Measurements from ENCODE around the gene ANKRD37.
"Not testable (repeated sequence)": the region's sequence is repeated elsewhere in the genome, so short reads cannot be mapped to it uniquely, and the experiment has no call there.

ANKRD37 gene, protein sequence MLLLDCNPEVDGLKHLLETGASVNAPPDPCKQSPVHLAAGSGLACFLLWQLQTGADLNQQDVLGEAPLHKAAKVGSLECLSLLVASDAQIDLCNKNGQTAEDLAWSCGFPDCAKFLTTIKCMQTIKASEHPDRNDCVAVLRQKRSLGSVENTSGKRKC

DNA sequence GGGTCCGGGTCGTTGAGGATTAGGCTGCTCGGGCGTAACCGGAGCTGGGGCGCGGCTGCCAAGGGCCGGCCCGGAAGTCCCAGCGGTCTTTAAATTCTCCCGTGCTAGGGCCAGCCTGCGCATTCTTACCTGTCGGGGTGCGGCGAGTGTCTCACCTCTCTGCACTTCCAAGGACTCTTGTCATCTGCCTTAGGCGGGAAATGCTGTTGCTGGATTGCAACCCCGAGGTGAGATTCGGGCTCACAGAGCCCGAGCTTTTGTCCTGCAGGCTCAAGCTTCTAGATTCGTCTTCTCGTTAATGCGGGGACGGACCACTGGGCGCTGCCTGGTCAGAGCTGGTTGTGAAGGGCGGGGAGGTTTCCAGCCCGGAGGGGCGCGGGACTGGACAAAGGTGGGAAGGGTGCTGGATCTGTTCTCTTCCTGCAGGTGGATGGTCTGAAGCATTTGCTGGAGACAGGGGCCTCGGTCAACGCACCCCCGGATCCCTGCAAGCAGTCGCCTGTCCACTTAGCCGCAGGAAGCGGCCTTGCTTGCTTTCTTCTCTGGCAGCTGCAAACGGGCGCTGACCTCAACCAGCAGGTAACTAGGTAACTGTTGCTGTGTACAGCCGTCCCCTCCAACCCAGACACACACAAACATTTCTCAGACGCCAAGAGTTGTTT is at the start of gene ANKRD37:
Gene ANKRD37, plus strand, starts transcription at position 118 of the 662 bp plus-strand sequence. Its CDS starts 83 bp downstream, at position 201.
- peak in 1 of 2 experiments; percentile 67 for DNase-seq (ENCODE audit: low read depth in 1 of 2, low spot score in 1 of 2)
- in situ Hi-C loops (cut with HindIII; ENCODE audit: low pct_unique_long_range_greater_than_20kb, low sequenced_read_pairs): no loop called here
- no peak for TF ChIP-seq JUND (IDR thresholded peaks at IDR 0.05; ENCODE audit: low read depth)

DNA sequence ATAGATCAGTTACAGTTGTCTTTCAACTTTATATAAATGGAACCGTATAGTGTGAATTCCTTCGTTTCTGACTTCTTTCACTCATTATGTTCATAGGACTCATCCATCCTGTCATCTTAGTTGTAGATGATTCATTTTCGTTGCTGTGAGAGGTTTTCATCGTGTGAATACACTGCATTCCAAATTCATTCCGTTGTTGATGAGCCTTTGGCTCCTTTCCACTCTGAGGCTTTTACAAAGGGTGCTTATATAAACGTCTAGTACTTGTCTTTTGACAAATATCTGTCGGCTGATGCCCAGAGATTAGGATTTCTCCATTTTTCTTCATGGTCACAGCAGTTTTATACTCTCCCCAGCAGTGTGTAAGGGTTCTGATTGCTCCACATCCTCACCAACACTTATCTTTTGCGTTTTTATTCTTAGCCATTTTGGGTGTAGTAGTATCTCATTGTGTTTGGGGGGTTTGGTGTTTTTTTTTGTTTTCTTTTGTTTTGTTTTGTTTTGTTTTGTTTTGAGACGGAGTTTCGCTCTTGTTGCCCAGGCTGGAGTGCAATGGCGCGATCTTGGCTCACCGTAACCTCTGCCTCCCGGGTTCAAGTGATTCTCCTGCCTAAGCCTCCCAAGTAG is 49.6 kb upstream of the ANKRD37 start:
- TF ChIP-seq JUND (IDR thresholded peaks at IDR 0.05; ENCODE audit: low read depth): no peak
- no peak for DNase-seq (ENCODE audit: low read depth in 1 of 2, low spot score in 1 of 2)
- in situ Hi-C loops (cut with HindIII; ENCODE audit: low pct_unique_long_range_greater_than_20kb, low sequenced_read_pairs): no loop called here

DNA sequence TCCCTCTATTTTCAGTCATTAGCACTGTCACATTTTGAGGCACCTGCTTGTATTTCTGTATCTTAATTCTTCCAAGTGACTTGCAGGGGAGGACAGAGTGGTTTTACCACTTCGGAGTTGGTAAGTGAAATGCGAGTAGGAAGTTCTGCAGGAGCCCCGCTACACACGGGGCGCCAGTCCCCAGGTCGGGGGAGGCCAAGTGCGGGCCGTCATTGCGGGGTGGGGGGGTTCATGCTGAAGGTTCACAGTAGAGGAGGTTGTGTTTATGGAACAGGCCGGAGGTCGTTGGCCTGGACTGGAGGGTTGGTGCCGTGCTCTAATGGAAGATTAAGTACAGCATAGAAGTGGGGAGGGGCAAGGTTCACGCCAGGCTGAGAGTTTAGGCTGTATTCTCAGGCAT is 45.0 kb upstream of the ANKRD37 start:
- no peak for TF ChIP-seq JUND (IDR thresholded peaks at IDR 0.05; ENCODE audit: low read depth)
- no peak for DNase-seq (ENCODE audit: low read depth in 1 of 2, low spot score in 1 of 2)
- in situ Hi-C loops (cut with HindIII; ENCODE audit: low pct_unique_long_range_greater_than_20kb, low sequenced_read_pairs): no loop called here

DNA sequence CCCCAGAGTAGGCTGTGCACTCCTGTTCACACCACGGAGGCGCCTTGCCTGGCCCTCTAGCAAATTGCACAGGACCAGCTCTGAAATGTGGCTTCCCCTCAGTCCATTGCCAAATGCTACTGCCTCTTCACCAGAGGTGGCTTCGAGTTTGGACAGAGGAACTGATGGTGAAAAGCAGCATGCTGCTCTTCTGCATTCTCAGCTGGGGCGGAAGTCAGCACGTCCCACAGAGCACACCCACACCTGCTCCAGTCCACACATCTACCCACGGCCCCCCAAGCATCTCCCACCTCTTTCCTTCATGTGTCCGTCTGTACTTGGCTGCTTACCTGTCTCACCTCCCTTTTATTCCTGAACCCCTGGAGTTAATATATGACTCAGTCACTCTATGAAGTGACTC is 44.4 kb upstream of the ANKRD37 start:
- TF ChIP-seq JUND (IDR thresholded peaks at IDR 0.05; ENCODE audit: low read depth): no peak
- no peak for DNase-seq (ENCODE audit: low read depth in 1 of 2, low spot score in 1 of 2)
- in situ Hi-C loops (cut with HindIII; ENCODE audit: low pct_unique_long_range_greater_than_20kb, low sequenced_read_pairs): no loop called here

DNA sequence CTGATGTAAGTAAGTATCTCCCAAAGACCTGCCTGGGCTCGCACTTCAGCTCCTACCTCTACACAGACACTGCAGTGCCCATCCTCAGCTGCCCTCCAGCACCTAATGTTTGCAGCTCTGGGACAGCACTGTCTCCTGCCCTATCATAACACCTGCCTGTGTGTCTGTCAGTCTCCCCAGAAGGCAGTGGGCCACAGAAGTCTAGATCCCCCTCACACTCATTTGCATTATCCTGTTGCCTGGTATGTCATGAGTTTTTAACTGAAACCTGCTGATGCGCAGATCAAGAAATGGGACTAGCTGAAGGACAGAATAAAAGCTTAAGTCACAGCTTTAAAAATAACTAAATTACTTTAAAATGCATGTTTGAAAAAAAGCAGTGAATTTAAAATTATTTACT is 43.9 kb upstream of the ANKRD37 start:
- in situ Hi-C loops (cut with HindIII; ENCODE audit: low pct_unique_long_range_greater_than_20kb, low sequenced_read_pairs): no loop called here
- no peak for TF ChIP-seq JUND (IDR thresholded peaks at IDR 0.05; ENCODE audit: low read depth)
- DNase-seq (ENCODE audit: low read depth in 1 of 2, low spot score in 1 of 2): no peak

DNA sequence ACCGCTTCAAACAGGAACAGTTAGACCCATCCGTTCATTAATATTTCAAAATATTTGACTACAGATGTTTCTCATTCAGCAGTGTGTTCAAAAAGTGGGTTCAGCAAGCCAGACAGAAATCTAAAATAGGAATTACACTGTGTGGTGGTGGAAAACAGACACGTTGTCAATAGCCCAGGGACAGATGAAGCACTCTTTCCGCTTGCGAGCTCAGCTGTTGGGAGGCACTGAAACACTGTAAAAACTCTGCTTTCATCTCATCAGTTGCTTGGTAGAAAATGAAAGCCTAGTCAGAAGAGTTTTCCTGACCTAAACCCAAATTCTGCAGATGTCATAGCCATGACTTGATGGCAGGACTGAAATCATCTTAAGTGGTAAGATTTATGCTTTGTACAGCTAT is 39.4 kb upstream of the ANKRD37 start:
- in situ Hi-C loops (cut with HindIII; ENCODE audit: low pct_unique_long_range_greater_than_20kb, low sequenced_read_pairs): no loop called here
- no peak for DNase-seq (ENCODE audit: low read depth in 1 of 2, low spot score in 1 of 2)
- no peak for TF ChIP-seq JUND (IDR thresholded peaks at IDR 0.05; ENCODE audit: low read depth)

DNA sequence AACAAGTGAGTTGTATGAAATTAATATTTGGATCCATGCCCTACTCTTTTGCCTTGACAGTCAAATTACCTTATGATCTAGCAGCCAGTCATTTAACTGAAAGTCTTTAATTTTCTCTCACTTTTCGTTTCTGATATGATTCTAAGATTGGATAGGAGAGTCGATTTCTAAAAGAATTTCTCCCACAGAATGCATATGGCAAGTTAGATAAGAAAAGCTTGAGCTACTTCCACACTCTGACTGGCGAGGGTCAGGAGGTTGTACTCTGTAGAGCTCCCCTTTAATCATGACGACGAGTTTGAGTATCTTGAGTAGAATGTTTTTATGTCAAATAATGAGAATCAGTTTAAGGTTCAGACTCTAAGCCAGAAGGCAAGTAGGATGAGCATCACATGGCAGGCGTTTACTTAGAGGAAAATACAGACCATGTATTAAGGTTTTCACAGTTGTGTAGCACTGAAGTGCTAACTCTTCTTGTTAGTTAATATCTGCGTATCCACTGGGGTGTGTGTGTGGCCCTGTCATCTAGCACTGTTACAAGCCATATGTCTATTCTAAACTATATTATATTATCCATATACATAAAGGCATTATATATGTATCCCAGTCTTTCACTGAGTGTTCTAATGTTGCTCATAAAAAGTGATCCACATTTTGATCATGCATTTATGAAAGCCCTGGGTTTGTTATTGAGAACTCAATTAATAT is 38.8 kb upstream of the ANKRD37 start:
- DNase-seq (ENCODE audit: low read depth in 1 of 2, low spot score in 1 of 2): no peak
- in situ Hi-C loops (cut with HindIII; ENCODE audit: low pct_unique_long_range_greater_than_20kb, low sequenced_read_pairs): no loop called here
- TF ChIP-seq JUND (IDR thresholded peaks at IDR 0.05; ENCODE audit: low read depth): no peak

DNA sequence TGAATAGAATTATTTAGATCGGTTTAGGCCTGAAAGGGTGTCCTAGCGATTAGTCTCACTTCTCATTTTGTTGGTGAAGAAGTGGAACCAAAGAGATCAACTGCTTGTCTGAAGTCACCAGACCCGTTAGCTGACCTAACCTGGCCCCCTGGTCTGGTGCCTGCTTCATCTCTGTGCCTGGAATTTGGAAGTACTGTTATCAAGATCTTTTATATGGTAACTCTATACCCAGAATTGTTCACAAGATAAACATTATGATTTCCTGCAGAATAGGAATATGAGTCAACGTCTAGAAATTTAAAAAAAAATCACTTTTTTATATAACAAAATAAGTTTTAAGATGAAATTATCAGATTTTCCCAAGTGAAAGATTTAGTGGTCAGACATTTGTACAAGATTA is 38.1 kb upstream of the ANKRD37 start:
- in situ Hi-C loops (cut with HindIII; ENCODE audit: low pct_unique_long_range_greater_than_20kb, low sequenced_read_pairs): no loop called here
- TF ChIP-seq JUND (IDR thresholded peaks at IDR 0.05; ENCODE audit: low read depth): no peak
- DNase-seq (ENCODE audit: low read depth in 1 of 2, low spot score in 1 of 2): no peak

DNA sequence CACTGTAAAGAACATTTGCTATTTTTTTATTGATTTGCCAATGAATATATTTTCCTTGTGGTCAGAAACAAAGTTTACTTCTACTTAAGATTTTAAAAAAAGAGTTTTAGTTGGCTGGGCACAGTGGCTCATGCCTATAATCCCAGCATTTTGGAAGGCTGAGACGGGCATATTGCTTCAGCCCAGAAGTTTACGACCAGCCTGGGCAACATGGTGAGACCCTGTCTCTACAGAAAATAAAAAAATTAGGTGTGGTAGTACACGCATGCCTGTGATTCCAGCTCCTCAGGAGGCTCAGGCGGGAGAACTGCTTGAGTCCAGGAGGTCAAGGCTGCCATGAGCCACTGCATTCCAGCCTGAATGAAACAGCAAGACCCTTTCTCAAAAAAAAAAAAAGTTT is 37.7 kb upstream of the ANKRD37 start:
- in situ Hi-C loops (cut with HindIII; ENCODE audit: low pct_unique_long_range_greater_than_20kb, low sequenced_read_pairs): no loop called here
- no peak for TF ChIP-seq JUND (IDR thresholded peaks at IDR 0.05; ENCODE audit: low read depth)
- DNase-seq (ENCODE audit: low read depth in 1 of 2, low spot score in 1 of 2): no peak

DNA sequence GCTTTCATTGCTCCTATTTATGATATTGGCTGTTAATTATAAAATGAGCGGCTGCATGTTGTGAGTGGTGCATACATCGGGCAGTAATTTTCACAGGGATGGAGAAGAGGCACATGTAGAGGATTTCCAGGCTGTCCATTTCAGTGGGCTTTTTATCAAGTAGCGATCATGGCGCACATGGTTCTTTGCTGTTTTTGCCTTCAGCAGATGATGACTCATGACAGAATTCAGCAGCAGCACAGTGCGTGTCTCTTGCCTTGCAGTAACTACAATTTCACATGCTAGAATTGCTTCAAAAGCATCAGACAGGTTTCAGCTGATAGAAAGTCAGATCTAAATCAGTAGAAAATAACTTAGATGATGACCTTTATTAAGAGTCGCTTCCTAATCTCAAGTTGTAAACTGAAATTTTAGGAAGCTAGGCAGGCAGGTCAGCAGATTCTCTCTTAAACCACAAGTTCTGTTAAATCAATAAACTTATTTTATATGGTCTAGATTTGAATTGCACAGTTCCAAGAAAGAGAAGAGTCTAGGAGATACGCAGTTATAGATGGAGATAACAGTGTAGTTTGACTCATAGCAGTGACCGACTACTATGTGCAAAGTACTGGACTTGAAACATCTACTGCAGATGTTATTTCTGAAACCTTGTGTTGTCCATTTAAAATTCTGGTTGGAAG is 36.7 kb upstream of the ANKRD37 start:
- in situ Hi-C loops (cut with HindIII; ENCODE audit: low pct_unique_long_range_greater_than_20kb, low sequenced_read_pairs): no loop called here
- no peak for TF ChIP-seq JUND (IDR thresholded peaks at IDR 0.05; ENCODE audit: low read depth)
- DNase-seq (ENCODE audit: low read depth in 1 of 2, low spot score in 1 of 2): no peak

DNA sequence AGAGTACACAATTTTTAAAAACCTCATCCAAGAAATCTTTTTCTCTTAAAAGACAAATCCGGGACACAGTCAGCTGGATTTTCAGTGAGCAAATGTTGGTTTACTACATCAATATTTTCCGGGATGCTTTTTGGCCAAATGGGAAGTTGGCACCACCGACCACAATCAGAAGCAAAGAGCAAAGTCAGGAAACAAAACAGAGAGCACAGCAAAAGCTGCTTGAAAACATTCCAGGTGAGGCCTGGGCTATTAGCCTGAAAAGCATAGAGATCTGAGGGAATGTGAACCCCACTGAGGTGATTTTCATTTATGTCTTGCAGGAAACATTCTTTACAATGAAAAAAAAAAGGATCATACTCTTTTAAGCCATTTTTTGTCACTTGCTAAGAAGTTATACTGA is 34.8 kb upstream of the ANKRD37 start:
- TF ChIP-seq JUND (IDR thresholded peaks at IDR 0.05; ENCODE audit: low read depth): no peak
- in situ Hi-C loops (cut with HindIII; ENCODE audit: low pct_unique_long_range_greater_than_20kb, low sequenced_read_pairs): no loop called here

DNA sequence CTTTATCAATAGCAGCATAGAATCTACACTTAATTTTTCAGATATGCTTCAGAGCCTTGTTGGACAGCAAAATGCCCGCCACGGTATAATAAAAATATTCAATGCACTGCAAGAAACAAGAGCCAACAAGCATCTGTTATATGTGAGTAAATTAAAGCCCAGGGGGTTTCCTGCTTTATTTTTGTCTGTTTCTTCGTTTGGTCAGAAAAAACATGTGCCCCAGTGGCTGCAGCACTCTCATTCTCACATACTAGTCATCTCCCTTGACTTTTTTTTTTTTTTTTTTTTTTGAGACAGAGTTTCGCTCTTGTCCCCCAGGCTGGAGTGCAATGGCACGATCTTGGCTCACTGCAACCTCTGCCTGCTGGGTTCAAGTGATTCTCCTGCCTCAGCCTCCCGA is 34.1 kb upstream of the ANKRD37 start:
- not testable (repeated sequence) for DNase-seq (ENCODE audit: low read depth in 1 of 2, low spot score in 1 of 2)

More for the DNA sequence above, 34.8 kb upstream of the ANKRD37 start:
- DNase-seq (ENCODE audit: low read depth in 1 of 2, low spot score in 1 of 2): no peak

More for the DNA sequence above, 34.1 kb upstream of the ANKRD37 start:
- in situ Hi-C loops (cut with HindIII; ENCODE audit: low pct_unique_long_range_greater_than_20kb, low sequenced_read_pairs): not testable (repeated sequence)
